8988T (cell line): ENCODE results near the gene EIF3A.
"Not testable (repeated sequence)": the region's sequence is repeated elsewhere in the genome, so short reads cannot be mapped to it uniquely, and the experiment has no call there.

Source experiments
- DNase-seq: peaks from one replicate; pipeline ENCODE4 v3.0.0; 2011

Gene EIF3A

DNA sequence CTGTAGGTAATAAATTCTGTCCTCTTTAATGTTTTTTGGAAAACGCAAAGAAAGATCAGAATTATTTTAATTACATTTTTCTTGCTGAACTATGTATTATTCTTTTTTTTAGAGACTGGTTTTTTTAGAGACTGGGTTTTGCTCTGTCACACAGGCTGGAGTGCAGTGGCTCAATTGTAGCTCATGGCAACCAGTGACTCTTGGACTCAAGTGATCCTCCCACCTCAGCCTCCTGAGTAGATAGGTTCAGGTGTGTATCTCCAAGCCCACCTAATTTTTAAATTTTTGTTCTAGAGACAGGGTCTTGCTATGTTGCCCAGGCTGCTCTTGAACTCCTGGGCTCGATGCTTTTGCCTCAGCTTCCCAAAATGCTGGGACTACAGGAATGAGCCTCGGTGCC, 18.0 kb upstream of the EIF3A start:
- DNase-seq, result no peak

DNA sequence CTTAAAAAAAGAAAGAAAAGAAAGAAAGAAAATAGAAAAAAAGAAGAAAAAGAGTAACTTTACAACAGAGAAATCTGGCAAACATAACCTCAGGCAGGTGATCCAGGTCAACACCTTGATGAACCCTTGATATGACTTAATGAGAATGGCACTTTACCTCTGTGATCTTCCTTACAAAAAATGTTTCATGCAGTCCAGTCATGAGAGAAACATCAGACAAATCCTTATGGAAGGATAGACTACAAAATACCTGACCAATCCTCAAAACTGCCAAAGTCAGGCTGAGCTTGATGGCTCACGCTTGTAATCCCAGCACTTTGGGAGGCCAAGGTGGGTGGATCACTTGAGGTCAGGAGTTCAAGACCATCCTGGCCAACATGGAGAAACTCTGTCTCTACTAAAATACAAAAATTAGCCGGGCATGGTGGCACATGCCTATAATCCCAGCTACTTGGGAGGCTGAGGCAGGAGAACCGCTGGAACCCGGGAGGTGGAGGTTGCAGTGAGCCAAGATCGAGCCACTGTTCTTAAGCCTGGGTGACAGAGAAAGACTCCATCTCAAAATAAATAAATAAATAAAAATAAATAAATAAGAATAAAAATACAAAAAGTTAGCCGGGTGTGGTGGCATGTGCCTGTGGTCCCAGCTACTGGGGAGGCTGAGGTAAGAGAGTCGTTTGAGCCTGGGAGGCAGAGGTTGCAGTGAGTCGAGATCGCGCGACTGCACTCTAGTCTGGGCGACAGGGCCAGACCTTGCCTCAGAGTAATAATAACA, 16.2 kb upstream of the EIF3A start:
- DNase-seq, result not testable (repeated sequence)

DNA sequence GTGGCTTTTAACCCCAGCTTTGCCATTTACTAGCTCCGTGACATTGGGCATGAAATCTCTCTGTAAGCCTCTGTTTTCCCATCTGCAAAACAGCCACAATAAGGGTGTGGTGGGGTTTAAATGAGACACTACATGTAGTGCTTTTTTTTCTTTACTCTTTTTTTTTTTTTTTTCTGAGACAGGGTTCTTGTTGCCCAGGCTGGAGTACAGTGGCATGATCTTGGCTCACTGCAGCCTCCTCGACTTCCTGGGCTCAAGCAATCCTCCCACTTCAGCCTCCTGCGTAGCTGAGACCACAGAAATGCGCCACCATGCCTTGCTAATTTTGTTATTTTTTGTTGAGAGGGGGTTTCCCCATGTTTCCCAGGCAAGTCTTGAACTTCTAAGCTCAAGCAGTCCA, 15.0 kb upstream of the EIF3A start:
- no peak for DNase-seq

DNA sequence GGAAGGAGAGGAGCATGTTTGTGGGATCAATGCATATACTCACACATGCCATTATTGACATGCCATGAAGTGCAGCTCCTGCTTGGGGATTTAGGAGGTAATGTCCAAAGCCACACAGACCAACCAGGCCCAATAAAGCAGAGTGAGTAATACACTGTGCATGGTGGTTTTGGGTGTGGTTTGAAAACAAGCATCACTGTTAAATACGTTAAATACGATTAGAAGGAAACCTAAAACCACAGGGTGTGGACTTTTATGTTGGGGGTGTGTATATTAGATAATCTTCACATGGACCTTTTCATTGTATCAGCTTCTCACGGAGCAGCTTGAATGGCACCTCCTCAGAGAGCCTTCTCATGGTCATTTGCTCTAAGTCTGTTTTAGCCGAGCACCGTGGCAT, 10.4 kb upstream of the EIF3A start:
- DNase-seq, result no peak

DNA sequence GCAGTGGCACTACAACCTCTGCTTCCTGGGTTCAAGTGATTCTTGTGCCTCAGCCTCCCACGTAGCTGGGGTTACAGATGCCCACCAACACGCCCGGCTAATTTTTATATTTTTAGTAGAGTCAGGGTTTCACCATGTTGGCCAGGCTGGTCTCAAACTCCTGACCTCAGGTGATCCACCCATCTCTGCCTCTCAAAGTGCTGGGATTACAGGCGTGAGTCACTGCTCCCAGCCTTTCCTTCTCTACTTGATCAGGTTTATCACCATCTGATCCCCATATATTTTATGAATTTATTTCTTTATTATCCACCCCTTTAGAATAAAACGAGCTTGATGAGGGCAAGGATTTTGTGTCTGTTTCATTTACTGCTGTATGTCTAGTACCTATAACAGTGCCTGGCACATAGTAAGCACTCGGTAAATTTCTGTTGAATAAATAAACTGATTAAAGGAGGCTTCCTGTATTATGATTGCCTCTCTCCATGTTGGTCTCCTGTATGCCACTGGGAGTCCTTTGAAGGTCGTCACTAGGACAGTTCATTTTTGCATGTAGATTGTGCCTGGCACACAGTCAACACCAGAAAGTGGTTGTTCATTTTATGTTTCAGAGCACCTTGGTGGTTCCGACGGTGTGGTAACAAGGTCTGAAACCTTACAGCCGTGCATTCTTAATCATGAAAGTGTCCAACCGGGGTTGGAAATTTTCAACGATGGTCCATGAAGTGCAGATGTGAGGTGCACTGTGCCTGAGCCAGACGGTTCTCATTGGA, 9.6 kb upstream of the EIF3A start:
- no peak for DNase-seq

DNA sequence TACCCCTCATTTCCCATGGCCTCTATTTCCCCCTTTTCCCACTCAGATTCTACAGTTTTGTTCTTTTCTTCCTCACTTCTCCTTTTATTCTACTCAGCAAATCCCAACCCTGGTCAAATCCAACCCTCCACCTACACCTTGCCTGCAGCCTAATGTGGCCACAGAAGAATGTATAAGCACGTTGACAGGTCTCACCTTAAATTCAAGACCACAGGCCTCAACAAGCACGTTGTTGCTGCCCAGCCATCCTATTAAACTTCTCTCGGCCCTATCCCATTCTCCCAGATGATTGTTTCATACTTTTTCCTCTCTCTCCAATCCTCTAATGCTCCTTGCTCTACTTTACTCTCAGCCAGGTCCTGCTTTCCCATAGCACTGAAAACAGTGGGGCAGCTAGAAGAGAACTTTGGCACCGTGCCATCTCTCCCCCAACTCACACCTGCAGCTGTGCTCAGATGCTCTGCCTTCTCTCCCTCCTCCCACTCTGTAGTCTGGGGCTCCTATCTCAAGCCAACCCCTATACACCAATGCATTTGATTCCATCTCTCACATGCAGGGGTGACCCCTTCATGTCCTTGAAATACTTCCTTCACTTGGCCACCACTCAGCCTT, 6.8 kb upstream of the EIF3A start:
- DNase-seq, result no peak

DNA sequence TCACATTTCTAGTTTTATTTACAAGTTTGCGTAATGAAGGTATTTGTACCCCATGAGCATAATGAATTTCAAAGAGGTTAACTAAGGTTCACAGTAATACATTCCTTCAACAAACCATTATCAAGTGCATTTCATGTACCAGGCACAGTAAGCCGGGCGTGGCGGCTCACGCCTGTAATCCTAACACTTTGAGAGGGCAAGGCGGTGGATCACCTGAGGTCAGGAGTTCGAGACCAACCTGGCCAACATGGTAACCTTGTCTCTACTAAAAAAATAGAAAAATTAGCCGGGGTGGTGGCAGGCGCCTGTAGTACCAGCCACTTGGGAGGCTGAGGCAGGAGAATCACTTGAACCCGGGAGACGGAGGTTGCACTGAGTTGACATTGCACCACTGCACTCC, 4.3 kb upstream of the EIF3A start:
- DNase-seq, result no peak

DNA sequence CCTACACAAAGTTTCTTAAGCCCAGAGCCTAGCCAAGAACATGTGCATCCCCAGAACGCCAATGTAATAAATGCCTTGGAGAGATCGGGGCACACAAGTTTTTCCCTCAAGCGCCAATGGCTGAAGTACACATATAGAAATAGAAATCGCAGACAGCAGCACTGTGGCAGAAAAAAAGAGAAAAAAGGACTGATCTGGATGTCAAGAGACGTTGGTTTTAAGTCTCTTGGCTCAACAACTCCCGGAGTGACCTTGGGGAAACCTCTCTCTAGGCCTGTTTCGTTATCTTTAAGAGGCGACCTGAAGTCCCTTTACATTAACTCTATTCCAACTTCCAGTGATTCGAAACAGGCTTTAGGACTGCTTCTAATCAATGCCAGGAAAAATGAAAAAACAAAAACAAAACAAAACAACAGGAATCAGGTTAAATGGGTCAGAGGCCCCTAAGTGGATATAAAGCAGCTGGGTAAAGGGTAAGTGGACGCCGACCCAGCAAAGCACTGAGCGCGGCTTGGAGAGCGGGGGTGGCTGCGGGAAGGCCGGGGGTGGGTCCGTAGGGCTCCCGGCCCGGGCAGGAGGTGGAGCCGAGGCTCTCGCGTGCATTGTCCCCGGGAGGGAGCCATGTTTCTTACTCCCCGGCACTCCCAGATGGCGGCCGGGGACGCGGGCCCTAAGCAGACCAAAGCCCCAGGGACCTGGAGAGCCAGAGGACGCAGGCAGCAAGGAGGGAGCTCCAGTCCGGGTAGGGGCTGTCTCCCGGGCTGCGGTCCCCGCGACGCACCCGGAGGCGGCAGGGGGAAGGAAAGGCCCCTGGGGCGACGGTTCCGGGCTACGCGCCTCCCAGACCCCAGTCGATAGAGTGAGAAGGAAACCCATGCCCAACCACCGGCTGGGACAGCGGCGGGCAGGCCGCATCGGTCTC, 757 bp downstream of the EIF3A start:
- DNase-seq, result peak; percentile 48

DNA sequence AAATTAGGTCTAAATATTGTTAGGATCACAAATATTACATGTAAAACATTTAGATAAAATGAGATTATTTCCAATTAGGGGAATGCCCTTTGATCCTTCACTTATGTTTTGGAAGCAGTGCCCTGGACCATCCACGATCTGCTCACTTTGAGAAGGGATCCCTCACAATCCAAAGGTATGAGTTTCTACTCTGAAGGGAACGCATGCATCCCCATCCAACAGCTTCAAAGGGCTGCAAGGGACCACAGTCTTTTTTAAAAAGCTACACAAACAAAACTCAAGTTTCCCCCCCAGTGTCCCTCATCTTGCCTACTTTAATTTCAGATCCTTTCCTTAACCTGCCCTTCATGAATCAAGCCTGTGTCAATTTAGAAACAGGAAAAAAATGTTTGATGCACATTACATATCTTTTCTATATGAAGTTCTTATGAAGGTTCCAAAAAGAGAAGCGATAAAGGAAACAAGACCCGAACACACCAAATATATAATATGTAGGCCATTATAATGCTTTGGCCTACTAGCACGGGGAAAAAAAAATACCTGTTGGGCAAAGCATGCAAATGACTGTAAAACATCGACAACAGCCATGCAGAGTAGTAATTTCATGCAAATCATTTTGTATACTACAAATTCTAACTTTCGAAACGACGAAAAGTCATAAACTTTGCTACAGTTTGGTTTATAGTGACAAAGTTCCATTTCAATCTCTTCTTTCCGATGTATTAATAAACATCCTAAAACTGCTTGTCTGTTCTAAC, 2.0 kb downstream of the EIF3A start:
- no peak for DNase-seq

GRCh38 chr10:119073584-119073983, 7.0 kb downstream of the EIF3A start:
- no peak for DNase-seq

DNA sequence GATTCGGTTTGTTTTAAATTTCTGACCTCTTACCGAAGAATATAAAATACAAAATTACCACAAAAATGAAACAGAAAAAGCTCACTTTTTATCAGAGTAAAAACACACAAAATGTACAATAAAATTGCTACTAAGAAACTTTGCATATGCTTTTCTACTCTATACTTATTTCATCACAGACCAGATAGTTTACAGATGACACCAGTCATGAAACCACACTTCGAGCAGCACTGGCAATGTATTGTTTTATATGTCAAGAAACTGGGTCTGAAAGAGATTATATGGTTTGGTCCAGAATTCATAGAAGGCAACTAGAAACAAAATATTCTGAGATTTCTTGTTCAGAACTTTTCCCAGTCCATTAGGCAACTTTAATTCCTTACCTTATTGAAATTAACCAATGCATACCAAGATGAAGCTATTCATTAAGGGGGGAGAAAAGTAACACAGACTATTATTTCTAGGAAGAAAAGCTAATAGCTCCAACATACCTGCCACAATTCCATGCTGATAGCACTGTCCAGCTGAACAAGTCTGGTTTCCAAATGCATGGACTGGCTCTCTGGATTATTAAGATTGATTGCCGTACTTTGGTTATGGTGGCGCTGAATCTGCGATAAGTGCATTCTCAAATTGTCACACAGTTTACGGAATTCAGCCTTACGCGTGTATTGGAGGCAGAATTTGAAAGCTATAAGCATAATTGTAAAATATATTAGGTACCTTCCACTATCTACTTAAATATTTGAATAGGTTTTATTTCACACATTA, 10.0 kb downstream of the EIF3A start:
- DNase-seq, result no peak

DNA sequence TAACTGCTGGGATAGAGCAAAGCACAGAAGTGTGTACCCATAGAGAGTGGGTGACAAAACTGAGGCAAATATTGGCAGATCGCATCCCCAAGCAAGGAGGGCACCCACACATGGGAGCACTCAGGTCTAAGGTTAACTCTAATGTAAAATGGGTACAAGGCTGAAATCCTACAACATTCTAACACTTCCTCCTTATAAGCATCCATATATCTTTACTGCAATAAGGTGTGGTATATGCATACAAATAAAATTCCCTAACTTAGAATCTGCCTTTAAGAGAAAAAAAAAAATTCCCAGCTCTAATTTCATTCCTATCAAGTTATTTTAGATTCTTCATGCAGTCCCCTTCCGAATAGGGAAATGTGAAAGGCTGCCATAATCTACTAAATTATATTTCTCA, 18.7 kb downstream of the EIF3A start:
- DNase-seq, result no peak

- DNase-seq, result no peak
These were observed 19.3 kb downstream of the EIF3A start for GRCh38 chr10:119061352-119061751.

- DNase-seq, result no peak
These were observed 20.5 kb downstream of the EIF3A start for GRCh38 chr10:119060107-119060506.

DNA sequence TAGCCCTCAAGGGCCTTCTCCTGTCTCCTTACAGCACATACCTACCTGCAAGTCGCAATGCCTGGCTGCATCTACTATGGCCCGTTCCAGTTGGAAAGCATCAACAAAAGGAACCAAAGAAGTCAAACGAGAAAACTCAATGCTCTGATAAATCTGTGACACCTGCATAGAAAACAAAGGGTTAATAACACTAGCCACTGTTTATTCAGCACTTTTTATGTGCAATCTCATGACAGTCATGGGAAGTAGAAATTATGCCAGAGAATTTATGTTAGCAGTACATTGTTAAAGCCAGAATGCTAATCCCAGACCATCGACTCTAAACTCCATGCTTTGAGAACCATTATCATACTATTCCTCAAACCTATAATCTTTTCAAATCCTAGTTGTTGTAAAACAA, 21.1 kb downstream of the EIF3A start:
- DNase-seq, result no peak

GRCh38 chr10:119058010-119058409, 22.6 kb downstream of the EIF3A start:
- no peak for DNase-seq

GRCh38 chr10:119055472-119055871, 25.1 kb downstream of the EIF3A start:
- no peak for DNase-seq

DNA sequence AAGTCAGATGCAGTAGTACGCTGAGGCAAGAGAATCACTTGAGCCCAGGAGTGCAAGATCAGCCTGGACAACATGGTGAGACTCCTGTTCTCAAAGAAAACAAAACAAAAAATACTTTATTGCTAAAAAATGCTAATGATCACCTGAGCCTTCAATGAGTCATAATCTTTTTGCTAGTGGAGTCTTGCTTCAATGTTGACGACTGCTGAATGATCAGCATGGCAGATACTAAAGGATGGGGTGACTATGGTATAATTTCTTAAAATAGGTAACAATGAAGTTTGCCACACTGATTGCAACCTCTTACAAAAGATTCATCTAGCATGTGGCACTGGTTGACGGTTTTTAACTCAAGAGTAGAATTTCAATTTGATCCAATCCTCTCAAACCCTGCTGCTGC, 28.8 kb downstream of the EIF3A start:
- DNase-seq, result no peak

- no peak for DNase-seq
These were observed 30.8 kb downstream of the EIF3A start for GRCh38 chr10:119049777-119050176.

DNA sequence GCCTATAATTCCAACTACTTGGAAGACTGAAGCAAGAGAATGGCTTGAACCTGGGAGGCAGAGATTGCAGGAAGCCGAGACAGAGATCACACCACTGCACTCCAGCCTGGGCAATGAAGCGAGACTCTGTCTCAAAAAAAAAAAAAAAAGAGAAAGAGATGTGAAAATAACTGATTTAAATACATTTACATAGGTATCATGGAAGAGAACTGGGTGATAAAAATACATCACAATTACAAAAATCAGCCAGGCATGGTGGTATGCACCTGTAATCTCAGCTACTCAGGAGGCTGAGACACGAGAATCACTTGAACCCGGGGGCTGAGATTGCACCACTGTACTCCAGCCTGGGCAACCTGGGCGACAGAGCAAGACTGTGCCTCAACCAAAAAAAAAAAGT, 31.3 kb downstream of the EIF3A start:
- DNase-seq, result no peak

- DNase-seq, result no peak
These were observed 35.1 kb downstream of the EIF3A start for GRCh38 chr10:119045561-119045960.
